GM06990 (cell line): Measurements from ENCODE around the gene ORAI1.

Experiments
- DNase-seq: peaks from one replicate; pipeline ENCODE4 v3.0.0-alpha.2; 2011; ENCODE audit not compliant: insufficient read length; ENCODE audit errors: extremely low read depth
- H3K27me3 ChIP-seq: replicated peaks from 2 replicates; pipeline ENCODE4 v1.6.0; 2011; ENCODE audit warnings: low read length; ENCODE audit not compliant: control insufficient read depth, insufficient read depth
- H3K36me3 ChIP-seq: 2 replicates; pipeline ENCODE4 v1.5.1; 2011; ENCODE audit warnings: low read length; ENCODE audit not compliant: control insufficient read depth, insufficient read depth
- H3K4me3 ChIP-seq: replicated peaks from 2 replicates; pipeline ENCODE4 v1.5.1; 2011; ENCODE audit warnings: low read depth, mild to moderate bottlenecking, control low read depth, low read length
- TF ChIP-seq, protein P1 (sequence below): IDR thresholded peaks from 2 replicates; pipeline ENCODE4 v1.5.1; 2011; ENCODE audit warnings: low read length, control low read depth, mild to moderate bottlenecking, inconsistent platforms; ENCODE audit not compliant: insufficient read depth, poor library complexity, severe bottlenecking

ORAI1 gene

DNA sequence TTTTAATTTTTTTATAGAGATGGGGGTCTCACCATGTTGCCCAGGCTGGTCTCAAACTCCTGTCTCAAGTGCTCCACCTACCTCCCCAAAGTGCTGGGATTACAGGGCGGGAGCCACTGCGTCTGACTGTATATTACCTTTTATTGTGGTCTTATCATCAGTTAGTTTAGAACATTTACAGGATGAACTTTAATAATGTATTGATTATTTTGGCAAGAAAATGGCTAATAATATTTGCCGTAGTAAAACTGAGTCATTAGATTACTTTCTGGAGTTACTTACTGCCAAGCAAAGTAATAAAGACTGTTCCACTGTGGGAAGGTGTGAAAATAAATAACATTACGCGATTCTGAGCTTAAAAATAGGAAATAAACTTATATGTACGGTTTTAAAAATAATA, 23.6 kb upstream of the ORAI1 start:
- TF ChIP-seq, protein P1, sequence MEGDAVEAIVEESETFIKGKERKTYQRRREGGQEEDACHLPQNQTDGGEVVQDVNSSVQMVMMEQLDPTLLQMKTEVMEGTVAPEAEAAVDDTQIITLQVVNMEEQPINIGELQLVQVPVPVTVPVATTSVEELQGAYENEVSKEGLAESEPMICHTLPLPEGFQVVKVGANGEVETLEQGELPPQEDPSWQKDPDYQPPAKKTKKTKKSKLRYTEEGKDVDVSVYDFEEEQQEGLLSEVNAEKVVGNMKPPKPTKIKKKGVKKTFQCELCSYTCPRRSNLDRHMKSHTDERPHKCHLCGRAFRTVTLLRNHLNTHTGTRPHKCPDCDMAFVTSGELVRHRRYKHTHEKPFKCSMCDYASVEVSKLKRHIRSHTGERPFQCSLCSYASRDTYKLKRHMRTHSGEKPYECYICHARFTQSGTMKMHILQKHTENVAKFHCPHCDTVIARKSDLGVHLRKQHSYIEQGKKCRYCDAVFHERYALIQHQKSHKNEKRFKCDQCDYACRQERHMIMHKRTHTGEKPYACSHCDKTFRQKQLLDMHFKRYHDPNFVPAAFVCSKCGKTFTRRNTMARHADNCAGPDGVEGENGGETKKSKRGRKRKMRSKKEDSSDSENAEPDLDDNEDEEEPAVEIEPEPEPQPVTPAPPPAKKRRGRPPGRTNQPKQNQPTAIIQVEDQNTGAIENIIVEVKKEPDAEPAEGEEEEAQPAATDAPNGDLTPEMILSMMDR: no peak
- no peak for DNase-seq
- no peaks in the 10 kb centered on the region for H3K36me3 ChIP-seq
- no peak overlapping the region for H3K4me3 ChIP-seq
- H3K27me3 ChIP-seq: no peaks in the 10 kb centered on the region

GRCh38 chr12:121603581-121603980, 22.7 kb upstream of the ORAI1 start:
- no peaks in the 10 kb centered on the region for H3K36me3 ChIP-seq
- TF ChIP-seq, protein P1: no peak
- no peaks in the 10 kb centered on the region for H3K27me3 ChIP-seq
- DNase-seq: no peak
- H3K4me3 ChIP-seq: no peak overlapping the region

- TF ChIP-seq, protein P1: no peak
- no peak for DNase-seq
- Histone ChIP-seq H3K36me3 (no peaks in the 10 kb centered on the region), H3K4me3 (no peak overlapping the region), H3K27me3 (no peaks in the 10 kb centered on the region)
These were observed 18.0 kb upstream of the ORAI1 start for GRCh38 chr12:121608301-121608700.

DNA sequence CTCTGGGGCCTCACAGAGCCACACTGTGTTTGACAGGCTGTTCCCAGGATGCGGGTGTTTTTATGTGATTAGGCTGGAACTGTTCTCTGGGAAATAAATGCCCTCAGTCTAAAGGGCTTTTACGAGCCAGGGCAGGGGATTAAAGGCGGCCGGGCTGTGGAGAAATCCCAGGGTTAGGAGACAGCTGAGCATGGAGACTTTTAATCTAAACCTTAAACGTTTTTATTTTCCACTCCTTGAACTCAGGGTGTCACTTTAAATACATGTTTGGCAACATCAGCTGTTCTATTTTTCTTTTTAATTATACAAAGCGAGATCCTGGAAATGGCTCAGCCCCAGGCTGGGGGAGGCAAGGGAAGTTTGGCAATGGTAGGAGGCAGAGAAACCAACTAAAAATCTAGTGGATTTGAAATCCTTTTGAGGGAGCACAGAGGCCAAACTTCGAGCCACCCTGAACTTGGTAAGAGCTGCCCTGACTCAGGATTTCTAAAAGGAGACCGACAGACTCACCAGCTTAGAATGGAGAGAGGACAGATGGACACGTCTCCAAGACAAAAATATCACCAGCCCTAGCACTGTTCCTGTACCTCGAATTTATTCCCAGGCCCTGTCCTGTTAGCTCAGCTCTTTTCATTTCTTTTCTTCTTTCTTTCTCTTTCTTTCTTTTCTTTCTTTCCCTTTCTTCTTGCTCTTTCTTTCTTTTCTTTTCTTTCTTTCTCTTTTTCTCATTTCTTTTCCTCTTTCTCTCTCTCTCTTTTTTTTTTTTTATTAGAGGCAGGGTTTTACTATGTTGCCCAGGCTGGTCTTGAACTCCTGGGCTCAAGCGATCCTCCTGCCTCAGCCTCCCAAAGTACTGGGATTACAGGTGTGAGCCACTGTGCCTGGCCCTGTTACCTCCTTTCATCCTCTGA, 15.8 kb upstream of the ORAI1 start:
- no peaks in the 10 kb centered on the region for H3K27me3 ChIP-seq
- TF ChIP-seq, protein P1: no peak
- no peaks in the 10 kb centered on the region for H3K36me3 ChIP-seq
- H3K4me3 ChIP-seq: no peak overlapping the region
- DNase-seq: no peak

DNA sequence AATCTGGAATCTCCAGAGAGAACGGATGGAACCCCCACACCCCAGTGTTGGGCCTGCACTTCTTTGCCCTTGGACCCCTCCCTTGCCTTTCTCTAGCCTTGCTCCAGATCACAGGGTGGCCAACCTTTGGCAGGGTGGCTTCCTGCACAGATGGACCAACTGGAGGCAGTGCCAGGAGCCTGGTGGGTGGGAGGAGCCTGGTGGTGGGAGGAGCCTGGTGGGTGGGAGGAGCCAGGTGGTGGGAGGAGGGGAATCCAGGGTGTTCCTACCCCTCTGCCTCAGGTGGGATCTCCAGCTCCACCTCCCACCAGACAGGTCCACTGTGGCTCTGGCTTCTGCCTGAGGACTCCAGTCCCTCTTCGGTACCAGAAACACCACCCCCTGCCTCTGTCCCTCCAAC, 15.0 kb upstream of the ORAI1 start:
- H3K27me3 ChIP-seq: no peaks in the 10 kb centered on the region
- TF ChIP-seq, protein P1: no peak
- DNase-seq: no peak

More for the DNA sequence above, 15.0 kb upstream of the ORAI1 start:
- Histone ChIP-seq H3K4me3 (no peak overlapping the region), H3K36me3 (no peaks in the 10 kb centered on the region)
